HCT116 (cell line): ENCODE data around the gene GZF1. TPM values are rescaled to one million over a fixed set of nuclear protein-coding genes. Genes with fewer than 3 reads are reported as not detected.
A peak's percentile ranks its signal among the peaks of the same experiment; 100 is the strongest.

Experiments used
- ATAC-seq: fragments of 200-7000 bp; cut with Tn5 transposase; 2 replicates; pipeline ENCODE4 v1.9.1; 2020; ENCODE audit warnings: mild to moderate bottlenecking, moderate library complexity
- BruUV-seq: library from RNA; stranded (reverse); fragments of 400-500 nt; replicated peaks from 2 replicates; lab custom pipeline; 2021; lab: Mats Ljungman, UMichigan
- CTCF ChIA-PET: fragments of 300-600 bp; sonication (Branson Sonifier 250); formaldehyde crosslinking; loops from one replicate; lab custom pipeline; 2021; ENCODE audit warnings: antibody characterized with exemption; lab: Charles Lee
- POLR2A ChIA-PET: fragments of 300-600, 350-600 bp; sonication (Branson Sonifier 250); formaldehyde crosslinking; loops from one replicate; lab custom pipeline; 2021; ENCODE audit warnings: antibody characterized with exemption; lab: Charles Lee
- RAD21 ChIA-PET, 2 experiments: fragments of 300-600 bp; sonication (Branson Sonifier 250); formaldehyde crosslinking; loops; one replicate each; lab custom pipeline; 2023; ENCODE audit warnings: low total read pairs in 2 of 2; ENCODE audit not compliant: uncharacterized antibody in 2 of 2, unreplicated experiment in 2 of 2, low non-redundant PET in 1 of 2; lab: Charles Lee
- DNase-seq: peaks from one replicate; pipeline ENCODE4 v3.0.0-alpha.2; 2010; ENCODE audit warnings: low read depth, low spot score
- H2AFZ ChIP-seq: fragments of 200-600 bp; shearing (Covaris generic), sonication (generic); 2 replicates; pipeline ENCODE4 v1.6.1; 2017; ENCODE audit warnings: low read depth, mixed run types, mixed read lengths, antibody characterized with exemption, low read length; ENCODE audit not compliant: poor library complexity, severe bottlenecking
- H3K27ac ChIP-seq: 2 replicates; pipeline ENCODE4 v1.5.1; 2012; ENCODE audit warnings: low read depth, low read length
- H3K27me3 ChIP-seq: fragments of 200-600 bp; sonication (generic); 2 replicates; pipeline ENCODE4 v1.6.1; 2016; ENCODE audit warnings: mixed run types, low read length, mixed read lengths; ENCODE audit not compliant: insufficient read depth
- H3K36me3 ChIP-seq, 2 experiments: fragments of 200-500 bp in 1 of 2; fragments of 200-600 bp in 1 of 2; sonication (Bioruptor generic) in 1 of 2; sonication (generic) in 1 of 2; 2 replicates each; pipeline versions ENCODE4 v1.5.1 to v1.6.1; 2014 to 2016; ENCODE audit warnings: low read length in 2 of 2, inconsistent platforms in 1 of 2, mixed read lengths in 1 of 2, mixed run types in 1 of 2; ENCODE audit not compliant: insufficient read depth in 2 of 2, control insufficient read depth in 1 of 2
- H3K4me1 ChIP-seq, 2 experiments: fragments of 200-600 bp in 1 of 2; sonication (generic) in 1 of 2; 2 replicates each; pipeline versions ENCODE4 v1.5.1 to v1.6.1; 2012 to 2017; ENCODE audit warnings: low read length in 2 of 2, inconsistent platforms in 1 of 2, mild to moderate bottlenecking in 1 of 2, mixed read lengths in 1 of 2, mixed run types in 1 of 2, moderate library complexity in 1 of 2; ENCODE audit not compliant: insufficient read depth in 2 of 2, control insufficient read depth in 1 of 2
- H3K4me2 ChIP-seq: fragments of 200-600 bp; sonication (generic); 2 replicates; pipeline ENCODE4 v1.6.1; 2017; ENCODE audit warnings: mixed run types, low read length, mixed read lengths
- H3K4me3 ChIP-seq, 2 experiments: fragments of 200-600 bp in 1 of 2; sonication (generic) in 1 of 2; replicated peaks in 1 of 2; 2 replicates each; pipeline ENCODE4 v1.5.1; 2011 to 2016; ENCODE audit warnings: low read length in 2 of 2, control low read depth in 1 of 2, low read depth in 1 of 2, mild to moderate bottlenecking in 1 of 2, mixed read lengths in 1 of 2, mixed run types in 1 of 2
- H3K79me2 ChIP-seq: fragments of 200-600 bp; sonication (generic); 2 replicates; pipeline ENCODE4 v1.6.1; 2017; ENCODE audit warnings: mild to moderate bottlenecking, mixed run types, low read length, moderate library complexity, mixed read lengths; ENCODE audit not compliant: insufficient read depth
- H3K9ac ChIP-seq: fragments of 200-600 bp; sonication (generic); 2 replicates; pipeline ENCODE4 v1.6.1; 2016; ENCODE audit warnings: low read length, mixed read lengths
- H3K9me2 ChIP-seq: fragments of 200-600 bp; sonication (generic), shearing (Covaris generic); 2 replicates; pipeline ENCODE4 v1.6.1; 2017; ENCODE audit warnings: mixed run types, mild to moderate bottlenecking, moderate library complexity; ENCODE audit not compliant: insufficient read depth
- H3K9me3 ChIP-seq, 2 experiments: fragments of 200-500 bp in 1 of 2; fragments of 200-600 bp in 1 of 2; sonication (Bioruptor generic) in 1 of 2; sonication (generic) in 1 of 2; 2 replicates each; pipeline ENCODE4 v1.6.1; 2014 to 2017; ENCODE audit warnings: low read length in 2 of 2, mixed read lengths in 2 of 2, inconsistent platforms in 1 of 2, low read depth in 1 of 2, mild to moderate bottlenecking in 1 of 2, mixed run types in 1 of 2, moderate library complexity in 1 of 2; ENCODE audit not compliant: control insufficient read depth in 1 of 2, insufficient read depth in 1 of 2
- H4K20me1 ChIP-seq: fragments of 200-600 bp; sonication (generic), shearing (Covaris generic); 2 replicates; pipeline ENCODE4 v1.6.1; 2017; ENCODE audit warnings: mixed run types, mild to moderate bottlenecking, moderate library complexity; ENCODE audit not compliant: insufficient read depth
- CBX3 ChIP-seq: IDR thresholded peaks from 2 replicates; pipeline ENCODE4 v1.6.1; 2012; ENCODE audit warnings: low read depth
- CEBPB ChIP-seq: IDR thresholded peaks from 2 replicates; pipeline ENCODE4 v1.6.1; 2012; ENCODE audit warnings: low read depth
- EGR1 ChIP-seq: IDR thresholded peaks from 2 replicates; pipeline ENCODE4 v1.6.1; 2012; ENCODE audit warnings: low read depth
- ELF1 ChIP-seq: IDR thresholded peaks from 2 replicates; pipeline ENCODE4 v1.6.1; 2012; ENCODE audit warnings: low read depth, borderline replicate concordance
- EZH2 ChIP-seq: fragments of 200-600 bp; sonication (generic); IDR thresholded peaks from 2 replicates; pipeline ENCODE4 v1.6.1; 2017; ENCODE audit warnings: antibody characterized with exemption, mixed run types
- EZH2phosphoT487 ChIP-seq: fragments of 200-600 bp; IDR thresholded peaks from 2 replicates; pipeline ENCODE4 v1.6.1; 2018; ENCODE audit warnings: antibody characterized with exemption, borderline replicate concordance
- FOSL1 ChIP-seq: IDR thresholded peaks from 2 replicates; pipeline ENCODE4 v1.6.1; 2012; ENCODE audit warnings: low read depth
- JUND ChIP-seq: IDR thresholded peaks from 2 replicates; pipeline ENCODE4 v1.6.1; 2012
- POLR2A ChIP-seq: IDR thresholded peaks from 2 replicates; pipeline ENCODE4 v1.7.0; 2011; ENCODE audit warnings: borderline replicate concordance; ENCODE audit not compliant: insufficient read depth, insufficient read length; ENCODE audit errors: extremely low read depth
- POLR2AphosphoS5 ChIP-seq: IDR thresholded peaks from 2 replicates; pipeline ENCODE4 v1.6.1; 2011; ENCODE audit warnings: mild to moderate bottlenecking, low read depth, low read length, moderate library complexity
- SIN3A ChIP-seq: IDR thresholded peaks from 2 replicates; pipeline ENCODE4 v1.6.1; 2012; ENCODE audit warnings: low read depth
- SP1 ChIP-seq: IDR thresholded peaks from 2 replicates; pipeline ENCODE4 v1.6.1; 2012; ENCODE audit warnings: low read depth
- SRF ChIP-seq: IDR thresholded peaks from 2 replicates; pipeline ENCODE4 v1.6.1; 2012; ENCODE audit warnings: low read depth
- TCF7L2 ChIP-seq: IDR thresholded peaks from 2 replicates; pipeline ENCODE4 v1.7.0; 2011; ENCODE audit warnings: borderline replicate concordance, inconsistent platforms; ENCODE audit not compliant: insufficient read depth, insufficient read length; ENCODE audit errors: extremely low read depth
- YY1 ChIP-seq: IDR thresholded peaks from 2 replicates; pipeline ENCODE4 v1.6.1; 2011; ENCODE audit warnings: low read length, low read depth, moderate library complexity, mild to moderate bottlenecking; ENCODE audit not compliant: insufficient replicate concordance; ENCODE audit errors: extremely low read depth
- ZFX ChIP-seq: fragments of 450-650 bp; IDR thresholded peaks from 2 replicates; pipeline ENCODE4 v1.6.1; 2017
- ZNF274 ChIP-seq: fragments of 200-500 bp; sonication (Bioruptor generic); IDR thresholded peaks from 2 replicates; pipeline ENCODE4 v1.6.1; 2014; ENCODE audit warnings: mild to moderate bottlenecking, low read depth, low read length, inconsistent platforms
- intact Hi-C: fragments of 100-400 bp; cut with micrococcal nuclease; formaldehyde crosslinking; loops from 2 replicates; pipeline ENCODE4 v1.10.0; 2022
- total RNA-seq: library from RNA; stranded (reverse); gene quantifications from one replicate; pipeline ENCODE4 v1.2.1, GENCODE V29; 2021; ENCODE audit not compliant: unreplicated experiment
- TF ChIP-seq, protein P1 (sequence below): IDR thresholded peaks from 2 replicates; pipeline ENCODE4 v1.6.1; 2012; ENCODE audit warnings: low read depth
- TF ChIP-seq, protein P2 (sequence below), 3 experiments: fragments of 200-600 bp in 1 of 3; sonication (generic) in 1 of 3; IDR thresholded peaks in 2 of 3; conservative IDR thresholded peaks in 1 of 3; 2 replicates each; pipeline ENCODE4 v1.5.1; 2012 to 2017; ENCODE audit warnings: low read depth in 2 of 3, low read length in 2 of 3, antibody characterized with exemption in 1 of 3, borderline replicate concordance in 1 of 3, control low read depth in 1 of 3, mild to moderate bottlenecking in 1 of 3, mixed read lengths in 1 of 3, mixed run types in 1 of 3, moderate library complexity in 1 of 3; ENCODE audit not compliant: insufficient read depth in 1 of 3
- TF ChIP-seq, protein P3 (sequence below): IDR thresholded peaks from 2 replicates; pipeline ENCODE4 v1.6.1; 2012

The GZF1 gene
- total RNA-seq, 1 experiment from 2014 or later: 10.4 TPM

DNA sequence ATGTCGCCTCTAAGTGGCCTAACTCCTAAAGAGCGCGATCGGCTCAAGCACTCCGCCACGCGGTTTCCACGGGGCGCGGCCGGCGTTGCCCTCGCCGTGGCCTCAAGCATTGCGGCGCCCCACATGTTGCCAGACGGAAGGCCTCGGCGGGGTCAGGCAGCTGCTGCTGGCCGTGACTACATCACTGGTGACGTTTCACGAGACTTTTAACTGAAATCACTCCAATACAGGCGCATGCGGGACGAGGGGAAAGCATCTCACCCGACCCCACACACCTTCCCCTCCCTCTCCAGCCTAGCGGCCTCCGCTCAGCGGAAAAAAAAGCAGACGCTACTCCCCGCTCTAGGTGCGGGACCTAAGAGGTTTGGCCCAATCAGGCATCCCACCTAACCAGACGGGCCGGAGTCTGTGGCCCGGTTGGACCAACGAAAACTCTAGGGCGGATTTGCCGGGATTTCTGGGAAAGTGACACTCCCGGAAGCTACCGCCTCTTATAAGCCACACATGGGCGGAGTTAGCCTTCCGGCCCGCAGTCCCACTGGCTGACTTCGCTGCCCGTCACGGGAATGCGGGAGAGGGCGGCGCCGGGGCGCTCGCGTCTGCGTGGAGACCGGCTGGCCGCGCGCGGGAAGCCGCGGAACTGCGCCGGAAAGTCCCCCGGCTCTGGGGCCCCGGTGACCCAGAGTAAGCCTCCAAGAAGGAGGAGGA, 11.6 kb upstream of the GZF1 start, which contains the start of gene NXT1:
Gene NXT1 (plus strand): TSS at position 596 of the 708 bp plus-strand sequence. CDS start 3,251 bp downstream, outside the sequence.
- Histone ChIP-seq H2AFZ (peak within 1 kb of the TSS; percentile 65), H3K27me3 (no peaks in the 10 kb centered on the region), H3K36me3 (peaks cover 2 to 19% of the 10 kb centered on the region in 2 experiments; a peak in 2 of 4 replicates), H3K4me2 (peak within 1 kb of the TSS; percentile 100), H3K9me3 (no peaks in the 10 kb centered on the region), H3K9me2 (no peaks in the 10 kb centered on the region), H4K20me1 (peaks cover 6% of the 10 kb centered on the region; the same call in 1 of the 2 replicates), H3K4me3 (peak within 1 kb of the TSS; percentile 92 to 99), H3K9ac (peak within 1 kb of the TSS; percentile 96), H3K4me1 (peaks cover 15 to 24% of the 10 kb centered on the region in 2 experiments), H3K79me2 (peaks cover 48% of the 10 kb centered on the region), H3K27ac (peak within 1 kb of the TSS; percentile 99)
- ATAC-seq (peak; percentile 88), DNase-seq (peak; percentile 98)
- TSS peak; percentile 83 for BruUV-seq
- POLR2A ChIA-PET: interaction anchor here (0.7 to 1.8 kb wide), 9 partner anchors 8 to 658 kb away, joined by 3 to 24 read pairs (median 3); partner anchors contain the start of gene GZF1
- RAD21 ChIA-PET: interaction anchor here in 1 of 2 experiments (1.1 kb wide), 1 partner anchor 10 kb away, joined by 4 read pairs; no protein-coding TSS in a partner anchor
- CTCF ChIA-PET: interaction anchor here (0.6 to 3.0 kb wide), 9 partner anchors 7 to 1984 kb away, joined by 3 to 25 read pairs (median 4); no protein-coding TSS in a partner anchor
- intact Hi-C loops: loop anchor here (1.0 to 10.0 kb wide), 3 partner anchors 8 to 256 kb away; no protein-coding TSS in a partner anchor
- TF ChIP-seq ZNF274 (no peak), POLR2AphosphoS5 (peak; percentile 61; the same call in 1 of the 2 replicates), CEBPB (no peak), ELF1 (peak; percentile 79; the same call in 1 of the 2 replicates), SIN3A (no peak; the same call in 1 of the 2 replicates), EZH2 (no peak), CBX3 (no peak), EGR1 (no peak; the same call in 1 of the 2 replicates), ZFX (peak; percentile 84), SP1 (peak; percentile 95), YY1 (no peak), EZH2phosphoT487 (no peak), SRF (no peak), JUND (no peak), TCF7L2 (no peak), POLR2A (peak; percentile 46), FOSL1 (no peak)
- TF ChIP-seq, protein P1, sequence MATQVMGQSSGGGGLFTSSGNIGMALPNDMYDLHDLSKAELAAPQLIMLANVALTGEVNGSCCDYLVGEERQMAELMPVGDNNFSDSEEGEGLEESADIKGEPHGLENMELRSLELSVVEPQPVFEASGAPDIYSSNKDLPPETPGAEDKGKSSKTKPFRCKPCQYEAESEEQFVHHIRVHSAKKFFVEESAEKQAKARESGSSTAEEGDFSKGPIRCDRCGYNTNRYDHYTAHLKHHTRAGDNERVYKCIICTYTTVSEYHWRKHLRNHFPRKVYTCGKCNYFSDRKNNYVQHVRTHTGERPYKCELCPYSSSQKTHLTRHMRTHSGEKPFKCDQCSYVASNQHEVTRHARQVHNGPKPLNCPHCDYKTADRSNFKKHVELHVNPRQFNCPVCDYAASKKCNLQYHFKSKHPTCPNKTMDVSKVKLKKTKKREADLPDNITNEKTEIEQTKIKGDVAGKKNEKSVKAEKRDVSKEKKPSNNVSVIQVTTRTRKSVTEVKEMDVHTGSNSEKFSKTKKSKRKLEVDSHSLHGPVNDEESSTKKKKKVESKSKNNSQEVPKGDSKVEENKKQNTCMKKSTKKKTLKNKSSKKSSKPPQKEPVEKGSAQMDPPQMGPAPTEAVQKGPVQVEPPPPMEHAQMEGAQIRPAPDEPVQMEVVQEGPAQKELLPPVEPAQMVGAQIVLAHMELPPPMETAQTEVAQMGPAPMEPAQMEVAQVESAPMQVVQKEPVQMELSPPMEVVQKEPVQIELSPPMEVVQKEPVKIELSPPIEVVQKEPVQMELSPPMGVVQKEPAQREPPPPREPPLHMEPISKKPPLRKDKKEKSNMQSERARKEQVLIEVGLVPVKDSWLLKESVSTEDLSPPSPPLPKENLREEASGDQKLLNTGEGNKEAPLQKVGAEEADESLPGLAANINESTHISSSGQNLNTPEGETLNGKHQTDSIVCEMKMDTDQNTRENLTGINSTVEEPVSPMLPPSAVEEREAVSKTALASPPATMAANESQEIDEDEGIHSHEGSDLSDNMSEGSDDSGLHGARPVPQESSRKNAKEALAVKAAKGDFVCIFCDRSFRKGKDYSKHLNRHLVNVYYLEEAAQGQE: no peak
- TF ChIP-seq, protein P2, sequence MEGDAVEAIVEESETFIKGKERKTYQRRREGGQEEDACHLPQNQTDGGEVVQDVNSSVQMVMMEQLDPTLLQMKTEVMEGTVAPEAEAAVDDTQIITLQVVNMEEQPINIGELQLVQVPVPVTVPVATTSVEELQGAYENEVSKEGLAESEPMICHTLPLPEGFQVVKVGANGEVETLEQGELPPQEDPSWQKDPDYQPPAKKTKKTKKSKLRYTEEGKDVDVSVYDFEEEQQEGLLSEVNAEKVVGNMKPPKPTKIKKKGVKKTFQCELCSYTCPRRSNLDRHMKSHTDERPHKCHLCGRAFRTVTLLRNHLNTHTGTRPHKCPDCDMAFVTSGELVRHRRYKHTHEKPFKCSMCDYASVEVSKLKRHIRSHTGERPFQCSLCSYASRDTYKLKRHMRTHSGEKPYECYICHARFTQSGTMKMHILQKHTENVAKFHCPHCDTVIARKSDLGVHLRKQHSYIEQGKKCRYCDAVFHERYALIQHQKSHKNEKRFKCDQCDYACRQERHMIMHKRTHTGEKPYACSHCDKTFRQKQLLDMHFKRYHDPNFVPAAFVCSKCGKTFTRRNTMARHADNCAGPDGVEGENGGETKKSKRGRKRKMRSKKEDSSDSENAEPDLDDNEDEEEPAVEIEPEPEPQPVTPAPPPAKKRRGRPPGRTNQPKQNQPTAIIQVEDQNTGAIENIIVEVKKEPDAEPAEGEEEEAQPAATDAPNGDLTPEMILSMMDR (IDR thresholded peaks at IDR 0.05 in 2 of 3, conservative IDR thresholded peaks at IDR 0.05 in 1 of 3; ENCODE audit: borderline replicate concordance in 1 of 3, insufficient read depth in 1 of 3, low read depth in 2 of 3, low read length in 2 of 3): no peak
- TF ChIP-seq, protein P3, sequence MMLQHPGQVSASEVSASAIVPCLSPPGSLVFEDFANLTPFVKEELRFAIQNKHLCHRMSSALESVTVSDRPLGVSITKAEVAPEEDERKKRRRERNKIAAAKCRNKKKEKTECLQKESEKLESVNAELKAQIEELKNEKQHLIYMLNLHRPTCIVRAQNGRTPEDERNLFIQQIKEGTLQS: no peak
